ENCODE measurements around the gene HNRNPC.
"Not testable (repeated sequence)": the region's sequence is repeated elsewhere in the genome, so short reads cannot be mapped to it uniquely, and the experiment has no call there.

The HNRNPC gene

DNA sequence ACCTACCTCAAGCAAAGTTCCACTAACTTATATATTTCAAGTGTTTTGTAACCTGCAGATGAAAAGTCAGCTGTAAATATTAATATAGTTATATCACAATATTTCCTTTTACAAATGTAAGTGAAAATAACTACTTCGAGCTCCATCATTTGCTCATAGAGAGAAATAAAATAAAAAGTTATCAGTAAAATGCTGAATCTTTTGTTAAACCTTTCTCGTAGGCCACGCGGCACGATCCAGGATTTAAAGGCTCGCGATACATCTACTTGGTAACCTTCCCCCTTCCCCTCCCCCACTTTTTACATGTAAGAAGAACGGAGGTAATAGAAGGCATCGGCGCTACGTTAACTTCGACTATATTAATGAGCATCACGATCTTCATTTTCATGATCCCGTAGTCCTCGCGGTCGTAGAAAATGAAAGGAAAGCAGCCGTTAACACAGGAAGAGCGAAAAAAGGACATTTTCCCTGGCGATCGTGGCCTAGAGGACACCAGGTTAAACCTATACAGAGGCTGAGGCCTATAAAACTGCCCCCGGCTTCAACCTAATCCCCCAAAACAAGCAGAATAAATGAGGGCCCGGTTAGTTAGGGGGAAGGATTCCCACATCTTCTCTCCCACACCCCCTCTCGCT is 508 bp downstream of the HNRNPC start:
- peak; percentile 29 for DNase-seq (ENCODE audit: low read depth, low spot score)

GRCh38 chr14:21267886-21268616 is 1.2 kb downstream of the HNRNPC start:
- no peak for DNase-seq (ENCODE audit: low read depth, low spot score)

DNA sequence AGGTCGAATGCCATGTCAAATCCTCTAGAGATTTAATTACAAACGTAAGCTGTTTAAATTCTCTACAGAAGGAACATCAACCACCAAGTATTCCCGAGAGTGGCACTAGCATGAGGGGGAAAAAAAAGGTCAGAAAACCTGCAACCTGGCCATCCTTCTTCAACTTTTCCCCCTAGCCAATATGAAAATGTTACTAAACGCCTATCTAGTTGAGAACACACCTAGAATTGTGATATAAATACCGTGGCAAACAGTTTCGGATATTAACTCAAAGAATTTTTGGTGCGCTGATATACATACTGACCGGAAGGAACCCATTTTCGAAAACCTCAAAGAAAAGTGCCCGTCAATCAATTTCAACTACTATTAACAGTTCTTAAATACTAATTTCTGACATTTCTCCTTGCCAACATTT is 1.8 kb downstream of the HNRNPC start:
- DNase-seq (ENCODE audit: low read depth, low spot score), result no peak

GRCh38 chr14:21264025-21264801 is 5.0 kb downstream of the HNRNPC start:
- no peak for DNase-seq (ENCODE audit: low read depth, low spot score)

DNA sequence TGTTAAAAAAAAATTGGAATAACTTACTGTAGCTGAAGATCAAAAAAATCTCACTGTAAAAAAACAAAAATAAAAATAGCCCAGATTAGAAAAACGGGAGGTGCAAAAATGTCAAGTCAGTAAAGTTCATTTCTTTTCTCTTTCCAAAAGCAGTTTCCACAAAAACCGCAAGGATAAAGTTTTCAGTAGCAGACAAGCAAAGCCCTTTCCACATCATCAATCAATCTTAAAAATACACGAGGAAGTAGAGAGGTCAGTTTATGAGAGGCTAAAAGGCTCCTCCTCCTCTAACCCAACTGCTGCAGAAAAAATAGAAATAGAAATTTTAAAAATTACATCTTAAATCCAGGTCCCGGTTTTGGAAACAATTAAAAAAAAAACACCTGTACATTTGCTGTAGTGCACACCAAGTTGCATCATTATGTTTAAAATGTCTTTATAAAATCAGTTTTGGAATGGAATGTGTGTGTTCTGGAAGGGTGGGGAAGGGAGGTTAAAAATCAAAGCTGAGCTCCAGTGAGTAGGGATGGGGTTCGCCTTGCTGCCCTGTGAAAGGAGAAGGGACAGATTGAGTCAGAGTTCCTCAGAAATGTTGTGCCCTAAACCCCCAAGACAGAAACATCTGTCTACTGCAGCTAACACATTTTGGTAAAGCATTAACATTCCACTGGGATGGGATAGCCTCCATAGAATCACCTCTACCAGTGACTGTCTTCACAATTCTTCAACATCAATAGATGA is 5.8 kb downstream of the HNRNPC start:
- no peak for DNase-seq (ENCODE audit: low read depth, low spot score)

GRCh38 chr14:21262410-21262809 is 6.8 kb downstream of the HNRNPC start:
- DNase-seq (ENCODE audit: low read depth, low spot score), result no peak

GRCh38 chr14:21261824-21262223 is 7.4 kb downstream of the HNRNPC start:
- no peak for DNase-seq (ENCODE audit: low read depth, low spot score)

- no peak for DNase-seq (ENCODE audit: low read depth, low spot score)
Measured at GRCh38 chr14:21258889-21259787, 10.1 kb downstream of the HNRNPC start.

DNA sequence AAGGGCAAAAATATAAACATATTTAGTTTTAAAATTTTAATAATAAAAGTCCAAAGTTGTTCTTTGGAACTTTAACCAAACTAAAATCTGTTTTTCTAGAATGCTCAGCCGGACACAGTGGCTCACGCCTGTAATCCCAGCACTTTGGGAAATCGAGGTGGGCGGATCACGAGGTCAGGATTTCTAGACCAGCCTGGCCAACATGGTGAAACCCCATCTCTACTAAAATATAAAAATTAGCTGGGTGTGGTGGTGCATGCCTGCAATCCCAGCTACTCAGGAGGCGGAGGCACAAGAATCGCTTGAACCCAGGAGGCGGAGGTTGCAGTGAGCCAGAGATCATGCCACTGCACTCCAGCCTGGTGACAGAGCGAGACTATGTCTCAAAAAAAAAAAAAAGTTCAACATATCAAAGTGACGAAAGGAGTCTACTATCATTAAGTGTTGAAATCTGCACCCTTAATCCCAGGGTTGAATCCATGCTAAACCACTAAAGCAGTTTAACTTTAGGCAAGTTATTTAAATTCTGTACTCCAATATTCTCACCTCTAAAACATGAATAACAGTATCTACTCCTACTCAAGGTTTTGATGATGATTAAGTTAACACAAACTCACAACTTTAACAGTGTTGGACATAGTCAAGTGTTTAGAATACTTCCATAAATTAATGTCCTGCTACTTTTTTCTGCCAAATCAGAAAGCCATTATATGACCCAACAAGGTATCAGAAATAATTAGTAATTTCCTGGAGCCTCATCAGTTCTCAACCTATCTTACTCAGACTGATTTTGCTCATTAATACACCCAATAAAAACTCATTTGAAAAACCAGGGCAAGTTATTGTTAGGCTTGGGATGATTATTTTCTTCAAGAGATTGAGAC is 11.0 kb downstream of the HNRNPC start:
- DNase-seq (ENCODE audit: low read depth, low spot score), result no peak

GRCh38 chr14:21257394-21257909 is 11.8 kb downstream of the HNRNPC start:
- no peak for DNase-seq (ENCODE audit: low read depth, low spot score)

- no peak for DNase-seq (ENCODE audit: low read depth, low spot score)
Measured at GRCh38 chr14:21256539-21257393, 12.5 kb downstream of the HNRNPC start.

DNA sequence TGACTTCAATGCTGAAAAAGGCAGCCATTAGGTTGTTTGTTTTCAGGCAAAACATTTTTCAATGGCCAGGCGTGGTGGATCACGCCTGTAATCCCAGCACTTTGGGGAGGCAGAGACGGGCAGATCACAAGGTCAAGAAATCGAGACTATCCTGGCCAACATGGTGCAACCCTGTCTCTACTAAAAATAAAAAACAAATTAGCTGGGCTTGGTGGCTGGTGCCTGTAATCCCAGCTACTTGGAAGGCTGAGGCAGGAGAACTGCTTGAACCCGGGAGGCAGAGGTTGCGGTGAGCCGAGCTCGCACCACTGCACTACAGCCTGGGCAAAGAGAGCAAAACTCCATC is 13.2 kb downstream of the HNRNPC start:
- not testable (repeated sequence) for DNase-seq (ENCODE audit: low read depth, low spot score)

DNA sequence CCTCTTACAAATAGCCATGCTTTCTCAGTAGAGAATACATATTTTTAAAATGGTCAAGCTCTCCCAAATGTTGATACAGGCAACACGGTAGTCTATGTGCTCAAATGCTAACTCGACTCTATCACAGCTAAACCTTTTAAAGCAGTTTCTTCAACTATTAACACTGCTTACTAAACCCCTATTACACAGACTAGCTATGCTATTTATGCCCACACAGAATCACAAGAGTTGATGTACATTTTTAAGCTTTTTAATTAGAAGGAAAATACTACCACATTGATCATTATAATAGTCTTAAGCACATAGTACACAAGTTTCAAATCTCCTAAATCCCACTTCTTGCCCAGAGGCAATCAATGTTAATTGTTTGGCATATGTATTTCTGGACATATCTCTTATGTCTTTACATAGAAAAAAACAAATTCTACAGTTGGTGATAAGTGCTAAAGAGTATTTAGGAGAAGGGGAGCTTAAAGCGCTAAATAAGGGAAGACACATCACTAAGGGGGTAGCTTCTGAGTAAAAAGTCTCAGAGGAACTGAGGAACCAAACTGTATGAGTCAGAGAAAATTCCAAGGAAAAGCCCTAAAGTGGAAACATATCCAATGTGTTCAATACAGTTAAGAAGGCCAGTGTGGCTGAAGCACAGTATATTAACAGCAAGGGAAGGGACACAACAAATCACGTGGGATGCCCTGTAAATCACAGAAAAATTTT is 13.7 kb downstream of the HNRNPC start:
- DNase-seq (ENCODE audit: low read depth, low spot score), result no peak

DNA sequence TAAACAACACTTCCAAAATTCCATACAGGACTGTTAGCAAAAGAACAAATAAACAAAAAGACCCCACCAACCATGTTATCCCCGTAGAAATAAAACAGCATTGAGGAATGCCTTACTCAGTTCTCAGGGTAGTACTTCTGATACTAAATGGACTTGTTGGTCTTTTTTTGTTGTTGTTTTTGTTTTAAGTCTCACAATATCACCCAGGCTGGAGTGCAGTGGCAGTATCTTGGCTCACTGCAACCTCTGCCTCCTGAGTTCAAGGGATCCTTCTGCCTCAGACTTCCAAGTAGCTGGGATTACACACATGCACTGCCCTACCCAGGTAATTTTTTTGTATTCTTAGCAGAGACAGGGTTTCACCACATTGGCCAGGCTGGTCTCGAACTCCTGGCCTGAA is 17.1 kb downstream of the HNRNPC start:
- no peak for DNase-seq (ENCODE audit: low read depth, low spot score)

- DNase-seq (ENCODE audit: low read depth, low spot score), result no peak
Measured at GRCh38 chr14:21251215-21251614, 18.0 kb downstream of the HNRNPC start.

- DNase-seq (ENCODE audit: low read depth, low spot score), result no peak
Measured at GRCh38 chr14:21248739-21249411, 20.4 kb downstream of the HNRNPC start.

DNA sequence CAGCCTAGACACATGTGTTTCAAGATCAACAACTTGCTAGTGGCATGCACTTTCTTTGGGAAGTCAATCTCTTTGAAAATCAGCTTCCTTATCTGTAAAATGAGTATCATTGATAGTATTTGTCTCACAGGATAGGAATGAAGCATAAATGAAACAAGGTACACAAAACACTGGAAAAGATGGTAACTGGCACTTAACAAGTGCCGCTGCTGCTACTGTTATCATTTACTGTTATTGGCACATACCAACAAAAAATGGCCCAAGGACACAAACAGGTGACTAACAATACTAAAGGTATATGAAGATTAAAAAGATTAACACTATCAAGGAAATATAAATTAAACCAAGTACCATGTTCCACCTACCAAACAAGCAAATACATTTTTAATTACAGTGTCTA is 20.9 kb downstream of the HNRNPC start:
- no peak for DNase-seq (ENCODE audit: low read depth, low spot score)

GRCh38 chr14:21245813-21246212 is 23.4 kb downstream of the HNRNPC start:
- no peak for DNase-seq (ENCODE audit: low read depth, low spot score)

All from smooth muscle cell of the brain vasculature (primary cell).